CD4-positive, alpha-beta T cell treated with Interleukin-12 subunit alpha and Interleukin-12 subunit beta, for 1 hour (primary cell): ENCODE results near the gene CARM1.
A peak's percentile ranks its signal among the peaks of the same experiment; 100 is the strongest.
"Not testable (repeated sequence)": the region's sequence is repeated elsewhere in the genome, so short reads cannot be mapped to it uniquely, and the experiment has no call there.

Experiments
- DNase-seq: peaks from one replicate; pipeline ENCODE4 v3.0.0-alpha.2; 2020

CARM1 gene

DNA sequence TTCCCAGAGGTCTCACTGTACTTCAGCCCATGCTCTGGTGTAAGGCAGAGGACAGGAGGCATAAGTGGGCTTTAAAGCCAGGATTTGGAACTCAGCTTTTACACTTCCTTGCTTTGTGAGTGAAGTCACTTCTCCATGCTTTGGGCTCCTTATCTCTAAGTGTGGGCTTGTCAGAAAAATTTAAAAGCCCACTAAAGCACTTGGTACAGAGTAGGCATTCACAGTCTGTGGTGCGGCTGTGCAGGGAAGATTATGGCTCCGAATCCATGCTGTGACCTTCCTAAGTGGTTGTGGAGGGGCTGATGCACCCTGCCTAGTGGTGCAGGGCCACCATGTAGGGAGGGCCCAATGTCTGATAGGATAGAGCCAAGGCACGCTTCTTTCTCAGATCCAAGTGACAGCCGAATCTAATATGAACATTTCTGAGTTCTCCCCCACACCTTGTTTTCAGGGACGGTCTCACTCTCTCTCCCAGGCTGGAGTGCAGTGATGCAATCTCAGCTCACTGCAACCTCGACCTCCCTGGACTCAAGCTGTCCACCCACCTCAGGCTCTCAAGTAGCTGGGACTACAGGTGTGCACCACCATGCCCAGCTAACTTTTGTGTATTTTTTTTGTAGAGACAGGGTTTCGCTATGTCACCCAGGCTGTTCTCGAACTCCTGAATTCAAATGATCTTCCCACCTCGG is 64.2 kb downstream of the CARM1 start:
- DNase-seq: no peak

- DNase-seq: peak; percentile 64
These were observed 65.3 kb downstream of the CARM1 start for GRCh38 chr19:10936661-10937084.

DNA sequence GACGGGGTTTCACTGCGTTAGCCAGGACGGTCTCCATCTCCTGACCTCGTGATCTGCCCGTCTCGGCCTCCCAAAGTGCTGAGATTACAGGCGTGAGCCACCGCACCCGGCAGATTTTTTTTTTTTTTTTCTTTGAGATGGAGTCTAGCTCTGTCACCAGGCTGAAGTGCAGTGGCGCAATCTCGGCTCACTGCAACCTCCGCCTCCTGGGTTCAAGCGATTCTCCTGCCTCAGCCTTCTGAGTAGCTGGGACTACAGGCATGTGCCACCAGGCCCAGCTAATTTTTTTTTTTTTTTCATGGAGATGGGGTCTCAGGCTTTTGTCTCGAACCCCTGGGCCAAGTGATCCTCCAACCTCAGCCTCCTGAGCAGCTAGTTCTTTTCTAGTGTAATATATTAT is 70.3 kb downstream of the CARM1 start:
- not testable (repeated sequence) for DNase-seq

DNA sequence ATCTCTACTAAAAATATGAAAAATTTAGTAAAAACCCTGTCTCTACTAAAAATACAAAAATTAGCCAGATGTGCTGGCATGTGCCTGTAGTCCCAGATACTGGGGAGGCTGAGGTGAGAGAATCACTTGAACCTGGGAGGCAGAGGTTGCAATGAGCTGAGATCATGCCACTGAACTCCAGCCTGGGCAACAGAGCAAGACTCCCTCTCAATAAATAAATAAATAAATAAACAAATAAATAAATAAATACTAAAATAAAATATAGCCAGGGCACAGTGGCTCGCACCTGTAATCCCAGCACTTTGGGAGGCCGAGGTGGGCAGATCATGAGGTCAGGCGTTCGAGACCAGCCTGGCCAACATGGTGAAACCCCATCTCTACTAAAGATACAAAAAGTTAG is 72.1 kb downstream of the CARM1 start:
- DNase-seq: not testable (repeated sequence)

GRCh38 chr19:10945264-10945663 is 73.9 kb downstream of the CARM1 start:
- DNase-seq: no peak

- no peak for DNase-seq
These were observed 75.8 kb downstream of the CARM1 start for GRCh38 chr19:10946958-10947657.

- no peak for DNase-seq
These were observed 81.5 kb downstream of the CARM1 start for GRCh38 chr19:10952809-10953208.

DNA sequence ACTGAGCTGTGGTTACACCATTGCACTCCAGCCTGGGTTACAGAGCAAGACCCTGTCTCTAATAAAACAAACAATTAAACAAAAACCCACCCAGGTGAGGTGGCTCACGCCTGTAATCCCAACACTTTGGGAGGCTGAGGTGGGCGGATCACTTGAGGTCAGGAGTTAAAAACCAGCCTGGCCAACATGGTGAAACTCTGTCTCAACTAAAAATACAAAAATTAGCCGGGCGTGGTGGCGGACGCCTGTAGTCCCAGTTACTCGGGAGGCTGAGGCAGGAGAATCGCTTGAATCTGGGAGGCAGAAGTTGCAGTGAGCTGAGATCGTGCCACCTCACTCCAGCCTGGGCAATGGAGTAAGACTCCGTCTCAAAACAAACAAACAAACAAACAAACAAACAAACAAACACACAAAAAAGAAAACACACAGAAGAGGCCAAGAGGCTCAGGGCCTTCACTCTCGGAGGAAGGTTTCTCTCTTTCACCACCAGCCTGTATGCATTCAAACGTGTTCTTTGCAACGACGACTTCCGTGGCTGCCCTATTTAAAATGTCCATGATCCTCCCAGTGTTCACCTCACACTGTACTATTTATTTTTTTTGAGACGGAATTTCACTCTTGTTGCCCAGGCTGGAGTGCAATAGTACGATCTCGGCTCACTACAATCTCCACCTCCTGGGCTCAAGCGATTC is 88.1 kb downstream of the CARM1 start:
- DNase-seq: not testable (repeated sequence)

GRCh38 chr19:10960314-10961072 is 89.1 kb downstream of the CARM1 start, which contains the start of gene SMARCA4:
SMARCA4 (plus strand) TSS chr19:10961030; CDS start chr19:10984152, 23,122 bp downstream.
- DNase-seq: peak; percentile 98

DNA sequence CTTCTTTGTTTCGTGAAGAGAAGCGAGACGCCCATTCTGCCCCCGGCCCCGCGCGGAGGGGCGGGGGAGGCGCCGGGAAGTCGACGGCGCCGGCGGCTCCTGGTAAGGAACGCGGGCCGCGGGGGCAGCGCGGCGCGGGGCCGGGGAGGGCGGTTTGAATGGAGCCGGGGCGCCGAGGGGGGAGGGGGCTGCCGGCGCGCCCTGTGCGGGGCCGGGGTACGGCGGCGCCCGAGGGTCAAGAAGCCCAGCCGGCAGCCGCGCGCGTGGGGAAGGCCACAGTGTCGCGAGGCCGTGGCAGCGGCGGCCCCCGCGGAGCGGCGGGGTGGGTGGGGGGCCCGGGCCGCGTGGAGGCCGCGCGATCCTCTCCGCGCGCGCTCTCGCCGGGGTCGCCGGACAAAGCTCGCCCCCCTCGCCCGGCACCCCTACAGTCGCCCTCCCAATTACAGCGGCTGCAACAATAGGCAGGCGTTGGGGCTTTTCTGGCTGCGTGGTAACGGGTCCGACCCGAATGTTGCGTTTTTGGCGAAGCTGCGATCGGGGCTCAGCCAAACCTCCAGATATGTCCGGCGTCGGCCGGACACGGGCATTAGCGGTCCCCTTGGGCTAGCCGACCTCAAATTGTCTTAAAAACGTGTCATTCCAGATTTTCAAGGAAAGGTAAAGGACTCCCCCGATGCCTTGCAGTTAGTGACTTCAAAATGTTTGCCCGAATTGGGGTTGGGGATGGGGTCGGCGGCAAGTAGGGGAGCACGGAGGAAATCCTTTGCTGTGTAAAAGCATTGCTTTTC is 89.9 kb downstream of the CARM1 start:
- DNase-seq: peak; percentile 9

GRCh38 chr19:10962863-10963262 is 91.5 kb downstream of the CARM1 start:
- no peak for DNase-seq

- DNase-seq: no peak
These were observed 92.5 kb downstream of the CARM1 start for GRCh38 chr19:10963865-10964264.

DNA sequence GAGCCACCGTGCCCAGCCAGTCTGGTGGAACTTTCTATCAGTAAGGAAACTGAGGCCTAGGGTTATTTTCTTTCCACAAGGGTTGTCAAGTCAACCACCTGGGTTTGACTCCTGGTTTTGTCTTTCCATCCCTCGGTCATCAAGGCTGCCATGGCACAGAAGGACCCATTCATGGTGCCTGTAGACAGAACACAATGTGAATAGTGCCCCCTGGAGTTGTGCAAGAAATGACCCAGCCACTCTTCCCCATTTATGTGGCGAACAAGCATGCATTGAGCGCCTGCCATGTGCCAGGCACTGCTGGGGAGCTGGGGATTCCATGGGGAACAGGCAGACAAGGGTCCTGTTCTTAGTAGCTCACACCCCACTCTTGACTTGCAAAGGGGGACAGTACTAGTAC is 93.5 kb downstream of the CARM1 start:
- no peak for DNase-seq

- no peak for DNase-seq
These were observed 94.0 kb downstream of the CARM1 start for GRCh38 chr19:10965398-10965797.

DNA sequence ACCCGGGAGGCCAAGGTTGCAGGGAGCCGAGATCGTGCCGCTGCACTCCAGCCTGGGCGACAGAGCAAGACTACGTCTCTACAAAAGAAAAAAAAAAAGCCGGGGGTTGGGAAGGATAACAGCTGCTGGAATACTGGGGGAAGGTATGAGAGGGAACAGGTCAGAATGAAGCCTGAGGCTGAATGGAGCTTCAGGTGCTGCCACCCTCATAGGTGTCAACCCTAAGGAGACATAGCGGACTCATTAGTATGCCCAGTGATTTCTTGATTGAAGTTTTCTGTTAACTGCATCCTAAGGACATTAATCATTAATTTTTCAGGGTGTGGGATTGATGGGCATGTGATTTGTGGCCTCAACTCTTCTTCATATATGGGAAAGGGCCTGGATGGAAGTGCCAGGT is 95.5 kb downstream of the CARM1 start:
- DNase-seq: no peak

DNA sequence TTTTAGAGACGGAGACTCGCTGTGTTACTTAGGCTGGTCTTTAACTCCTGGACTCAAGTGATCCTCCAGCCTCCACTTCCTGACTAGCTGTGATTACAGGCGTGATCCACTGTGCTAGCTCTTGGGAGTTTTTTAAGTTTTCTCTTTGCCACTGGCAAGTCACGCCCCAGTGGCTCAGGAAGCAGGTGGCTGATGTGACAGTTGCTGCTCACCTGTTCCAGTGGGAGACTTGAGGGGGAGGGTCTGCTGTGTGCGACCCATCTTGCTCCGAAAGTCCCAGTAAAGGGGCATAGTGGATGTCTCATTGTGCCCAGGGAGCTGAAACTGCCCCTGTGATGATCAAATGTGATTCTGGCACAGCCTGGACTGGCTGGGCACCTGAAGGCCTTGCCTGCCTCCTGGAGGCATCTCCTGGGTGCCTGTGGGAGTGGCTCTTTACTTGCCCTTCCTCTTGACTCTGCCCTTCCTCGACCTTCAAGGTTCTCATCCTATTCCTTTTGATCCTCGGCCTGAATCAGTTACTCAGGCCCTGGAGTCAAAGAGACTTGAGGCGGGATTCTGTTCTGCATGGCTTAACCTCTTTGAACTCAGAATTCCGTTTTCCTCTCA is 97.3 kb downstream of the CARM1 start:
- no peak for DNase-seq

DNA sequence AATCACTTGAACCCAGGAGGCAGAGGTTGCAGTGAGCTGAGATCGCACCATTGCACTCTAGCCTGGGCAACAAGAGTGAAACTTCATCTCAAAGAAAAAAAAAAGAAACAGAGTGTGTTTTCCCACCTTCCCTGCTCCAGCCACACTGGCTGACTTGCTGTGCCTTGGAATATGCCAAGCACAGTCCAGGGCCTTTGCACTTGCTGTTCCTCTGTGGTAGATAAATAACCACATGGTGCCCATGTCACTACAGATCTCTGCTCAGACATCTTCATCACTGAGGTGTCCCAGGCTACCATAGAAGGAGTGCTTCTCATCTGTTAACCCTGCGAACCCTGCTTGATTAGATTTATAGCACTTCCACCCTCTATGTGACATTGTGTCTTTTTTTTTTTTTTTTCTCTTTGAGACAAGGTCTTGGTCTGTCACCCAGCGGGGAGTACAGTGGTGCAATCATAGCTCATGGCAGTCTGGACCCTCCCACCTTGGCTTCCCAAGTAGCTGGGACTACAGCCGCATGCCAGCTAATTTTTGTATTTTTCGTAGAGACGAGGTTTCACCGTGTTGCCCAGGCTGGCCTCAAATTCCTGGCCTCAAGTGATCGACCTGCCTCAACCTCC is 99.9 kb downstream of the CARM1 start:
- DNase-seq: no peak
